GM12874 (cell line): ENCODE measurements around the gene PTMS.

Experiments
- CTCF ChIP-seq: IDR thresholded peaks from 2 replicates; pipeline ENCODE4 v1.5.1; 2011; ENCODE audit warnings: low read depth, mild to moderate bottlenecking, control low read depth, low read length, moderate library complexity; ENCODE audit not compliant: insufficient read depth

Gene PTMS

GRCh38 chr12:6790496-6791150 lies 24.5 kb downstream of the PTMS start:
- no peak for TF ChIP-seq CTCF

- TF ChIP-seq CTCF: no peak
These were observed 25.9 kb downstream of the PTMS start for GRCh38 chr12:6791931-6792520.

- no peak for TF ChIP-seq CTCF
These were observed 26.5 kb downstream of the PTMS start for GRCh38 chr12:6792522-6793201.

- TF ChIP-seq CTCF: no peak
These were observed 28.9 kb downstream of the PTMS start for GRCh38 chr12:6795088-6795487.

- no peak for TF ChIP-seq CTCF
These were observed 30.4 kb downstream of the PTMS start for GRCh38 chr12:6796576-6796975.

- no peak for TF ChIP-seq CTCF
These were observed 33.0 kb downstream of the PTMS start for GRCh38 chr12:6799147-6799546.

GRCh38 chr12:6807170-6807569 lies 41.0 kb downstream of the PTMS start:
- no peak for TF ChIP-seq CTCF
